Astrocyte of the hippocampus (primary cell): Measurements from ENCODE around the gene SH3BP2.
A peak's percentile ranks its signal among the peaks of the same experiment; 100 is the strongest.

Source experiments
- DNase-seq: peaks from one replicate; pipeline ENCODE4 v3.0.0; 2011; ENCODE audit warnings: low read depth, low spot score

The SH3BP2 gene

DNA sequence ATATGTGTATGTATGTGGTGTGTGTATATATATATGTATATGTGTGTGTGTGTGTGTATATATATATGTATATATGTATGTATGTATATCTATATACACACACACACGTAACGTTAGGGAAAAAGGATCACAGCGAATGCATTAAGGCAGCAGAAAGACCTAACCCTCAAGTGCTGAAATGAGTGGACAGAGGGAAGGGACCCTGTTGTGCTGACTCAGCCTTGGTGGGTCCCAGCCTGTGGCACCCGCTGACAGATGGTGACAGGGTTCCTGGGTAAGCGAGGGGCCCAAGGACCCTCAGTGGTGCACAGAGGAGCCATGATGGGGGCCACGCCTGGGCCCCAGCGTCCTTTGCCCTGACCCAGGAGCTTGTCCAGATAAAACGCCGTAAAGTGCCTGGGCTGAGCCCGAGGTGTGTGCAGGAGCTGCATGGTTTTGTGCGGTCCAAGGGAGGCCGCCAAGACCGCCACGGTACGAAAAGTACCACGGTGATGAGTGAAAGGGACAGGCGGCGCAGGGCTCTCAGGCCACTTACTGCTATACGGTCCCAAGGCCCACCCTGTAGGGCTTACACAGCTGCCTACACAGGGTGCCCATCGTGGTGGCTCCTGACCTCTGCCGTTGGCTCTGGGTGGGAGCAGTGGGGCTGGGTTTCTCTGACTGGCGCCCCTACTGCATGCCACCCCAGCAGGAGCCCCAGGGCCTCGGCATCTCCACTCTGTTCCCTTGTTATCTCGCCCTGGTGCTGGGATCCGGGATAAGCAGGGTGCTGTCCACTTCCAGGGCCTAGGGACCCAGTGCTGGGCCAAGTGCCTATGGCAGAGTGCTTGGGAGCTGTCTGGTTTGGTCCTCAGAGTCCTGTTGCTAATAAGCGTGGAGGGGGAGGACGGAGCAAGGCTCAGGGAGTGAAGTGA lies 10.0 kb downstream of the SH3BP2 start:
- no peak for DNase-seq

DNA sequence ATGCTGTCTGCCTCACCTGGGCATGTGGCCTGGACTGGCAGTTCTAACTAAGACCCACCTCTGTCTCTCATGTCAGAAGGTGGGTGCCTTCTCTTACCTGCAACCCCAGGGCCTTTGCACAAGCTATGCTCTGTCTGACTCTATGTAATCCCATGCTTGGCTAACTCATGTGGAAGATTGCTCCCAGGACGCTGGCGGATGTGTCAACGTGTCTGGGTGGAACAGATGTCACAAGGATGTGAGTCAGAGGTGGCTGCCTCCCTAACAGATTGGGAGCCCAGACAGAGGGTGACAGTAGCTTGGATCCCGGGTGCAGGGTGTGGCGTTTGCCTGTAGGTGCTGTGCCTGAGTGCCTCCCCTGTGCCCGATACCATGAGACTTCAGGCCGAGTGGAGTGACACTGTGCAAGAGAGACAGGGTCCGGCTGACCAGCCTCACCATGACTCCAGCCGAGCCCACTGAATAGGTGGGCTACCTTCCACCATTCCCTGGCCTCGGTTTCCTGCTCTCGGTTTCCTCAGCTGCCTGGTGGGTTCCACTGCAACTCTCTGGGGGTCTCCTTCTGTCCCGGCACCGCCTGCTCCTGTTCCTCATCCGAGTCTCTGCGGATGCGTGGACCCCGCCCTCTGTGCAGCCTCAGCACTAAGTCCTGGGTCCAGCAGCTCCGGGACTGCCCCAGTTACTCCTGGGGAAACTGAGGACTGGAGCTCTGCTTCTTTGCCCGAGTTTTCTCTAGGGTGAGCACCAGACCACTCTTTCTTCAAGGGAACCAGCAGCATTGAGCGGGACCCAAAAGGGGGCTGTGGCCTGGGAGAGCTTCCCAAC lies 11.0 kb downstream of the SH3BP2 start:
- no peak for DNase-seq

DNA sequence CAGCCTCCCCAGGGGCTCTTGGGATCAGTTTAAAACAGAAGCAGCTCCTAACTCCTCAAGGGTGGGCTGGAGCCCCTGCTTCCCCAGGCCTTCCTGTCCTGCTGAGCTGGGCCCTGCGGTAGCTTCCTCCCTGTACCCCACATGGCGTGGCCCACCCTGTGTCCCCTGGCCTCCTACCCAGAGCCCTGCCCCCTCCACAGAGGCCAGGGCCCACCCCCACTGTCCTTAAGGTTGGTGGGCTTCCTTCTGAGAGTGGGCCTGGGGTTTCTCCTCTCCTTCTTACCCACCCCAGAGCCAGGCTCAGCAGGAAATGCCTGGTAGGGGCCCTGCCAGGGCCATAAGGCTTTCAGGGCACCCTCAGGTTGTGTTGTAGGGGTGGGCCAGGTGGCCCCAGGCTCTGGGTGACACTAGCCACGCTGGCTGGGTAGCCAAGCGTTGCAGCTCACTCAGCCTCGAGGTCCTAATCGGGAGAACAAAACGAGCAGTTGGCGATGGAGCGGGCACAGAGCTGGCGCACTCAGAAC lies 11.6 kb downstream of the SH3BP2 start:
- DNase-seq: no peak

DNA sequence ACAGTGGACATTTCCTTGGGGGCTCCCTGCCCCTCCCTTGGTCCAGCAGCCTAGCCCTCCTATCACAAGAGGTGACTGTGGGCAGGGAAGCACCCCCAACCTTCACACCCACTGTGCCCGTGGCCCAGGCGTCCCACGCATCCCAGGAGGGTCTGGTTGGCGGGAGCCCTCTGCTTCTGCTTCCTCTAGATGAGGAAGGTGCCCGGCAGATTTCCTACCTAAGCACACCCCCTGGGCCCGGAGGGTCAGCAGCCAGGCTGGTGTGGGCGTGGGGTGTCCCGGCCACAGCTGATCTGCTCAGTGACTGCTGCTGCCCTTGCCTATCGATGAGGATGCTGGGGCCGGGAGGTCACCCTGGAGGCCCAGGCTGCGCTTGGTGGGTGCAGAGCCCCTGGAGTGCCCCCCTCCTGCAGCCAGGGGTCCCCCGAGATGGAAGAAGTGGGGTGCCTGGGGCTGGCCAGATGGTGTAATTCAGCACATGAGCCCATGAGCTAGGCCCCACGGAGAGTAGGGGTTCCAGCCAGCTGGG lies 12.2 kb downstream of the SH3BP2 start:
- DNase-seq: no peak

DNA sequence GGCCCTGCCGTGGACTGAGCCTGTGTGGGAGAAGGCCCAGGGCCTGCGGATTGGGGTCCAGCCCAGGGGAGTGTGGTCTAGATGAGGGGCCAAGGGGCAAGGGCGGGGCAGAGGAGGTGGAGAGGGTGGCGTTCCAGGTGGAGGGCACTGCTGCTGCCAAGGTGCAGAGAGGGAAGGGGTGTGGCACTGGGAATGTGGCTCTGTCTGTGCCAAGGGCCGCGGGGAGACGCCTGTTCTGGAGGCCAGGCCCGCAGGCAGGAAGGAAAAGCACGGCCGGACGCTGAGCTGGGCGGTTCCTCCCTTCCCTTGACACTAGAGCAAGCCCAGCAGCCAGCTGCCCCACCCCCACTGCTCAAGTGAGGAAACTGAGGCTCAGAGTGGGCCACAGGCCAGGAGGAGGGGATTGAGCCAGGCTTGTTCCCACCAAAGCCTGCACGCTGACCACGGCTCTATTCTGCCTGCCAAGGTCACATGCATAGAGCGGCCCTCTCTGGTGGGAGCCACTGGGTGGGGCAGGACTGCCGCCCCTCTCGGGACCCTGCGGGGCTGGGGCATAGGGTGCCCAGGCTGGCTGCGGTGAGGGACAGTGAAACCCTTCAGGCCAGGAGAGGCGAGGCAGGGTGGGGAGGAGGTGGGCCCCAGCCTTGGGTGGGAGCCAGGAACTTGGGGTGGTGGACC lies 13.0 kb downstream of the SH3BP2 start:
- no peak for DNase-seq

DNA sequence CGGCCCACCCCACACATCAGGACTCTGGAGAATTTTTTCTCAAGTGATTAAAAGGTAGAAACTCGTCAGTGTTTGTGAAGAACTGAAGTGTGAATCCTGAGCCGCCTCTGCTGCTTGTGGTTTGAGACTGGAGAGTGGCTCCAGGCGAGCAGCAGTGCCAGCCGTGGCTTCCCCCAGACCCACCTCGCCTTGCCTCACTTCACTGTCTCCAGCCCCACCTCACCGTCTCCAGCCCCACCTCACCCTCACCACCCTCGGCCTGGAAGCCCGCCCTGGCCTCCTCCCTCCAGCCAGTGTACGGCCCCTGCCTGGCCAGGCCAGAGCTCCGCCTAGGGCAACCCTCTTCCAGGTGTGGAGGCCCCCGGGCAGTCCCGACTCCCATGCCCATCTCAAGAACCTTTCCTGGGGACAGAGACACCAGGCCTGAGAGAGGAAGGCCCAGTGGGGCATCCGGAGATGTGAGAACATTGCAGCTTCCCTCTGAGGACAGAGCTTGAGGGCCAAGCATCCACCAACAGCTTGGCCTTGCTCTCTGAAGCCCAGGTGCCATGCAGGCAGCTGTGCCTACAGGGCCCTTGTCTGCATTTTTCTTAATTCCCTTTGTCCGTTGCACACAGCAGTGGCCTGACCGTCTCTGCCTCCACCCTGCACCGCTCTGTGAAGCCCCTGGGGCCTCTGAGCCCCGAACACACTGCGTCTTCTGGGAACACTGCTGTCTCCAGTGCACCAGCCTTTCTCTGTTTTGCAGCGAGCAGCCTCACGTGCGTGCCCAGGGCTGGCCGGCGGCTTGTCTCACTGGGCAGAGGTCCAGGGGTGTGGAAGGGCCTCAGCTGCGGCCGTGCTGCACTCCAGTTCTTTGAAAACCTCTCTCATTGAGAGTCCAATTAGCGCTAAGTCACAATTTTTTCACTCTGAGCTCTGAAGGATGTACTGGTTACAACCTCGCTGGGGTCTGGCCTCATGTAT lies 13.8 kb downstream of the SH3BP2 start:
- peak; percentile 89 for DNase-seq

DNA sequence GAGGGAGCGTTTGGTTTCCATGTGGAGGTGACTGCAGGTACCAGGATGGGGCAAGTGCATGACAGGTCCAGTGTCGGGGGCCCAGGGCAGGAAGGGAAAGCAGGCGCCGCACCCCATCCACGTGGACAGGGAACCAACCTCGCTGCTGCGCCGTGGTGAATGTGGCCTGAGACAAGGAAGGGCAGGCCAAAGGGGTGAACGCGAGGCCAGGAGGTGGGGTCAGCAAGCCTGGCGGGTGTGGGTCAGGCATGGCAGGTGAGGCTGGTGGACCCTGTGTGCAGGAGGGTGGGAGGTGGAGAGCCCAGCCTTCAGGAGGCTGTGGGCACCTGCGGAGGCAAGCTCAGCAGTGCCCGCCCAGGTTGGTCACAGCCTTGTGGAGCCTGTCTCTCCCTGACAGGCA lies 14.7 kb downstream of the SH3BP2 start:
- DNase-seq: no peak

DNA sequence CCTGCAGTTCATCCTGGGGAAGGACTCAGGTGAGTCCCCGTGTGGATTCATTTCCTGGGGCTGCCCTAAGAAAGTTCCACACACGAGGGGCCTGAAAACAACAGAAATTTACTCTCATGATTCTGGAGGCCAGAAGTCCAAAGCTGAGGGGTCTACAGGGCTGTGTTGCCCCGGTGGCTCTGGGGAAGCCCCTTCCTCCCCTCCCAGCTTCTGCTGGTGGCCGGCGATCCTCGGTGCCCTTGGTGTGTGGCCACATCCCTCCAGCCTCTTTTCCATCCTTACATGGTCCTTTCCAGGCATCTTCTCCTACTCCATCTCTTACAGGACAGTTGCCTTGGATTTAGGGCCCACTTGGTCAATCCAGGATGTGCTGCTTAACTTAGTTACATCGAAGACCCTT lies 15.1 kb downstream of the SH3BP2 start:
- no peak for DNase-seq

DNA sequence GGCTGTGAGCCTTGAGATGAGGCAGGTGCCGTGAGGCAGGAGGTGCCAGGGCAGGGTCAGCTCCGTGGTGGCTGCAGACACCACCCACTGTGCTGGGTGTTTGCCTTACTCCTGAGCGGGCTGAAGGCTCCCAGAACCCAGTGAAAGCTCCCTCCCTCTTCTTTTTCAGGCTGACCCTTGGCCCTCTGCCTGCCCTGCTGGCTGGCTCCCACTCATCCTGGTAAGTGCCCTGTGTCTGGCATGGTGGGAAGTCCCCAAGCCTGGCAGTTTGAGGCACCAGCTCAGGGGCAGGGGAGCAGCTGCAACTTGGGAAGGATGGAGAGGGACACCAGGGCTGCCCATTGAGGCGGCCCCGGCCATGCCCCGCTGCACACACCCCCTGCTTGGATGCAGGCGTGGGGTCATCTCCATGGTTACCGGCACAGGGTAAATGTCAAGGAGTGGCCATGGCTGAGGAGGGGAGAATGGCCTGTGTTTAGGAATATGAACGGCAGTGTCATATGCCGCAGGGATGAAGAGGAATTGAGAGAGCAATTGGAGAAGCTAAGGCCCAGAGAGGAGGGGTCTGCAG lies 16.8 kb downstream of the SH3BP2 start:
- DNase-seq: no peak

DNA sequence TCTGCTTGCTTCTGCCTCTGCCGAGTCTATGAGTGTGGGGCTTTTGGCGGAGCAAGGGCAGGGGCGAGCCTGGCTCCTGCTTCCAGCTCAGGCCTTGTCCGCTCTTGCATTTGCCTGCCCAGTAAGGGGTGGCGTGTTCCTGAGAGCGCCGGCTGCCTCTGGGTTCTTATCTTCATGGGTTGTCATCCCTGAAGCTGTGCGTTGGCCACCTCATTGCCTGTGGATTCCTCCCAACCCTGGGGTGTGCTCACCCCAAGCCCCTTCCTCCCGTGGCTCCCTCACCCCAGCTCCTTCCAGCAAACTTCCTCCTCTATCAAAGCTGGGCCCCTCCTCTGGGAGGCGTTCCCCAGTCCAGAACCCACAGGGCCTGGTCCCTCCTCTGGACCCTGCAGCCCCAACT lies 17.5 kb downstream of the SH3BP2 start:
- no peak for DNase-seq

DNA sequence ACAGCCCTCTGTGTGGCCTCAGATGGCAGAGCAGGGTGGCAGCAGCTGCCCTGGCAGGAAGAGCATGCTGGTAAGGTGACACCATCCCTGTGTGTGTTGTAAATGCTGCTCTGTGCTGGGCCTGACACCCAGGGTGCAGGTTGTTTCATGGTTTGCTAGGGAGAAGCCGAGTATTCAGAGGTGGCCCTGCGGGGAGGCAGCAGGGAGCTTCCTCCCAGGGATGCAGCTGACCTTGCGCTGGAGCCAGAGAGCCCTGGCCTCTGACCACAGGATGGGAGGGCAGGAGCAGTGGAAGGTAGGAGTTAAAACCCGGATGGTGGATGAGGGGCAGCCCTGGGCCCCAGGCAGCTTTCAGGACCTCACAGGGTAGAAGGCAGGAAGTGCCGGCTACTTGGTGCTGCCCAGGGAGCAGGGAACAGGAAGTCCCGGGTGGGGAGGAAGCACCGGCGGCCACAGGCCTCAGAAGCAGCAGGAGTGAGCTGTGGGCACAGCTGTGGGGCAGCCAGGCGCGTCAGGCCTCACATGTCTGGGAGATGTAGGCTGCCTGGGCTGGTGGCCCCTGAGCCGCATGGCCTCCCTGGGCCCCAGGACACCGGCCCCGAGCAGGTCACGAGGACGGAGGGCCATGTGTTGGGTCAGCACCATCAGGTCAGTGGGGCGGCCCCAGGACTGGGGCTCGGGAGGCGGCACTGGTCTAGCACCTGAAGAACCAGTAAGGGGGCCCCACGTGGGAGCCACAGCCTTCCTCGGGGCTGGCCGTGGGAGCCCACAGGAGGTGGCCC lies 19.1 kb downstream of the SH3BP2 start:
- DNase-seq: peak; percentile 59

DNA sequence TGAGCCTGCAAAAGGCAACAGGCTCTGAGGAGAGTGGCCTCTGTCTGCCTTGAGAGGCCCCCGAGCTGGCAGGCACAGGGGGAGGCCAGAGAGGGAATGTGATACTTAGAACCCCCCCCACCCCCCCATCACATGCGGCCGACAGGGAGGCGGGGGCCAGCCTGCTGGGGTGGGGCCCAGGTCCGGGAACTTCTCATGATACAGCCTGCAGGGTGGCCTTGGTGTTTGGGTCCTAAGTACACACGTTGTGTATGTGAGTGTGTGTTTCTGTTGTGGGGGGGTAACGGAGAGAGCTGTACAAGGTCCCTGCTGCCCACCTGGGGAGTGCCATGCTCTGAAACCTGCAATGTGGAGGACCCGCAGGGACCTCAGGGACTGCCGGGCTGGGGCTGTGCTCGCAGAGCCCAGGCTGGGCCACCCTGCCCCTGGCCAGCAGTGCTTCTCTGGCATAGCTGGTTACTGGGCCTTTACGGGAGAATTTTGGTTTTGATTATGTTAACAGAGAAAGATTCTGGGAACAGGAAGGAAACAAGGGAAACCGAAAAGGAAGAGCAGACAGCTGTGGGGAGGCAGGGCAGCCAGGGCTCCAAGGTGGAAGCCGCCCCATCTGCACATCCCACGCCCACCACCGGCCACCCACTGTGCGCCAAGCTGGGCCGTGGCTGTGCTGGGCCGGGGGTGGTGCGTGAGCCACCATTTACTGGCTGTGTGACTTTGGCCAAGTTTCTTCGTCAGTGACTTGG lies 19.9 kb downstream of the SH3BP2 start:
- DNase-seq: no peak

DNA sequence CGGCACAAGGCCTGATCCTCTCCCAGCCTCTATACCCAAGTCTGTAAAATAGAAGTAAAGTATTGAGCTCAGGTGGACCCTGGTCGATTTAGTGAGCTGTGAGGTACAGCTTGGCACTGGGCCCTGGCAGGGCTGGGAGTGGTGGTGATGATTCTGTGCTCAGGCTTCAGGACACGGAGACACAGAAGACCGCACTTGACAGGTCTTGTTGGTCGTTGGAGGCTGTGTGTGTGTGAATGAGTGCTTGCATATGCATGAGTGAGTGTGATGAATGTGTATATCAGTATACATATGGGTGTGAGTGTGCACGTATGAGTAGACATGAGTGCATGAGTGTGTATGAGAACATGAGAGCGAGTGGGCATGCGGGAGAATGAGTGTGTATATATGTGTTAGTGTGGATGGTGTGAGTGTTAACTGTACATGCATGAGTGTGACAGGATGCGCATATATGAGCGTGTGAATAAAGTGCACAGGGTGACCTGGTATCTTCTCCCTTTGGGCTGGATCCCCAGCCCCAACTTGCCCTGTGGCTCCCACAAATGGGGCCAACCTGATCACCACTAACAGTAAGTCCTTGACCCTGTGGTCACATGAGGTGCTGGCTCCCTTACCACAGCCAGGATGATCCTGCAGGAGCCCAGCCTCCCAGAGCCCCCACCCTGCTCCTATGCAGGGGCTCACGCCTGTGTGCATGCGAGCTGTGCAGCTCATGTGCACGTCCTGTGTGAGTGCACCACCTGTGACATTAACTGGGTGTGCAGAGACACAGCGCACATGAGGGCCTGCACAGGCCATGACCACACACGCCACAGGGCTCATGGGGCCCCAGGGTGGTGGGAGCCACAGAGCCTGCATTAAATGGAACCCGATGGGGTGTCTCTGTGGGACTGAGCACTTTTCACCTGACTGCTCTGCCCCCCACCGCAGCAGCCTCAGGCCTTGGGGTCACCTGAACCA lies 20.8 kb downstream of the SH3BP2 start:
- no peak for DNase-seq

DNA sequence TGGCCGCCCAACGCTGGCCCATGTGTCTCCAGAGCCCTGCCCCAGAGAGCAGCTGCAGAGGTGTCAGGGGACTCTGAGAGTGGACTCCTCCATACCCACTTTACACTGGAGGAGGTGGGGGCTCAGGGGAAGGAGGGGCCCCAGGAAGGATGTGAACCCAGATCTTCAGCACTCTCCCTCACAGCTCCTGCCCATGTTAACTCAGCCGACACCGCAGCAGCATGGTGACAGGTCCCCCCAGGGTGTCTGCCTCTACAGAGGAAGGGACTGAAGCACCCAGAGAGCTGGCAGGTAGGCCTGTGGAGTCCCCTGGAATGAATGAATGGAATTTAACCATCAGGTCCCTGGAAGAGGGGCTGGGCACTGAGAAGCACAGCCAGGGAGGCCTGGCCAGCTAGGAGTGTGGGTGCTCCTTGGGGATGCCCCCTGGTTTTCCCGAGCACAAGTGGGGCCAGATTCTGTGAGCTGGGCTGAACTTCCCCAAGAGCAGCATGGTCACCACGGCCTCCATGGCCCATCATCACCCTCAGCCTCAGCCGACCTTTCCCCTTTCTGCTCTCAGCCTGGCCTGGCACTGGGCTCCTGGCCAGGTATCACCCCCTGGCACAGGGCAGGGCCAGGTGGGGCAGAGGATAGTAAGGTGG lies 21.9 kb downstream of the SH3BP2 start:
- no peak for DNase-seq

DNA sequence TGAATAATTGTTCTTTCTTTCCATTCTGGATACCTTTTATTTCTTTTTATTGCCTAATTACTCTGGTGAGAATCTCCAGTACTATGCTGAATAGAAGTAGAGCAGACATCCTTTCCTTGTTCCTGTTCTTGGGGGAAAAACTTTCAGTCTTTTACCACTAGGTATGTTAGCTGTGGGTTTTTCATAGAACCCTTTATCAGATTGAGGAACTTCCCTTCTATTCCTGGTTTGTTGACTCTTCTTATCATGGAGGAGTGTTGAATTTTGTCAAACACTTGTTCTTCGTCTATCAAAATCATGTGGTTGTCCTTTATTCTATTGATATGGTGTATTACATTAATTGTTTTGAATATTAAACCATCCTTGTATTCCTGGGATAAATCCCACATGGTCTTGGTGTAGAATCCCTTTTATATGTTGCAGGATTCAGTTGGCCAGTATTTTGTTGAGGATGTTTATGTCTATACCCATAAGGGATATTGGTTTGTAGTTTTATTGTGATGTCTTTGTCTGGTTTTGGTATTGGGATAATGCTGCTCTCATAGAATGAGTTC lies 23.6 kb downstream of the SH3BP2 start:
- DNase-seq: no peak

DNA sequence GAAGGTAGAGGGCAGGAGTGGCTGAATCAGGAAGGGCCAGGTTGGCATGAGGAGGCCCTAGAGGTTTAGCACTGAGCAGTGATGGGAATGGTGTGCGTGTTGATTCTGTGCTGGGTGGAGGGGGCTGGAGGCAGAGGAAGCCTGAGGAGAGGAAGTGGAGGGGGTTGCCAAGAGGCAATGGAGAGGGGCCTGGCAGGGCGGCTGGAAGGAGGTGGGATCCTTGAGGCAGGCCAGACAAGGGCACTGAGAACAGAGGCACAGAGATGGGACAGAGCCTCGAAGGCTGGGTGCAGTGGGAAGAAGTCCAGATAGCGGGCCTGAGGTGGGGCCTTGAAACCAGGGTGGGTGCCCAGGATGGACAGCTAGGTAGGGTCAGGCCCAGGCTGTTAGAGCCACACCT lies 24.3 kb downstream of the SH3BP2 start:
- no peak for DNase-seq
